GM21367 (cell line): Measurements from ENCODE around the gene RCN1.
"Not testable (repeated sequence)": the region's sequence is repeated elsewhere in the genome, so short reads cannot be mapped to it uniquely, and the experiment has no call there.

Source experiments
- ATAC-seq: cut with Tn5 transposase; IDR thresholded peaks from one replicate; pipeline ENCODE4 v1.9.1; 2021; ENCODE audit not compliant: unreplicated experiment

RCN1 gene

DNA sequence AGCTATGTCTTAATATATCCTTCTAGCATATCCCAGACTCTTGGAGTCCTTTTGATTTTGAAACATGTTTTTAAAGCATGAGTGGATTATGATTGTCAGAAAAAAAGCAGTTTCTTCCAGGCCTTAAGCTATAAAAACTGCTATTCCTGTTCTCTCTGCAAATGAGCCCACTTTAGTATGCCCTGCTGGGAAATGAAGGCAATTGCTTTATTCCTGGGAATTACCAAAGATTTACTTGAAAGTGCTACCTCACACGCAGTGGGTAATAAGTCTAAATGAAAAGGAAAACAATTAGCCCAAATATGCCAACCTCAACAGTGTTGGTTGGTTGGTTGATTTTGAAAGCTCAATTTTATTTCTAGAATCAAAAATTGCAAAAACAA is 17.2 kb upstream of the RCN1 start:
- ATAC-seq = no peak

DNA sequence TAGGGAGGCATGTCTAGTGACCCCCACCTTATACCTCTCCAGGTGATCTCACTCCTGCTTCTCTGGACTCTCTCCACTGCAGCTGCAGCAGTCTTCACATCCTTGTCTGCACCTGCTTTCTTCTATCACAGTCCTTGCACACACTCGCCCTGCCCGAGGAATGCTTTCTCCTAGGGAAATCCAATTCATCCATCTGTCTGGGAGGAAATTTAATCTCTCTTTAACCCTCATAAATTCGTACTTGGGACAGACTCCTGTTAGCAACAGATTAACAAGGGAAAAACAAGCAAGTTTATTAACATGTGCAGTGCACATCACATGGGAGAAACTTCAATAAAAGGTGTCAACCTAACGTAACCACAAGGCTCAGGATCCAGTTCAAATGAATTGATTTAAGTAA is 11.3 kb upstream of the RCN1 start:
- no peak for ATAC-seq

DNA sequence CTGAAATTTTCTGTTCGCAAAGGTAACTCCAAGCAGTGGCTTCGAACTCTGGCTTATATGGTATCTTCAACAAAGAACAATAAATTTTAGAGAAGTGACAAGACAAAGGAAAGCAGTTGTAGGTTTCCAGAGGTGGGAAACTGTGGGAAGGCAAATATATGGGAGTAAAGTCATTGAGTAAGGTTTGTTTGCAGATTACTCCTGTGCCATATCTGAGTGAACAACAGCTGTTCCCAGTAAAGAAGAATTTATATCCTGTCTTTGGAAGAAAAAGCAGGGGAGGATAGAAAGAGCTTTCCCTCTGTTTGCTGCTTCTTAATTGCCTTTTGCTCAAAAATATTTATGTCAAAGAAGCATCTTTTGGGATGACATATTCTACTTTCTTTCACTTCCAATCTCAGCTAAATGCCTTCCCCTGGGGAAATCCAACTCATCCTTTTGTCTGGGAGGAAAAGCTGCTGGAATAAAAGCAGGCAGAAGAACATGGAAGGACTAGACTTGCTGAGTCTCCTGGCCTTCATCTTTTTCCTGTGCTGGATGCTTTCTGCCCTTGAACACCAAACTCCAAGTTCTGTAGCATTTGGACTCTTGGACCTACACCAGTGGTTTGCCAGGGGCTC is 10.4 kb upstream of the RCN1 start:
- no peak for ATAC-seq

DNA sequence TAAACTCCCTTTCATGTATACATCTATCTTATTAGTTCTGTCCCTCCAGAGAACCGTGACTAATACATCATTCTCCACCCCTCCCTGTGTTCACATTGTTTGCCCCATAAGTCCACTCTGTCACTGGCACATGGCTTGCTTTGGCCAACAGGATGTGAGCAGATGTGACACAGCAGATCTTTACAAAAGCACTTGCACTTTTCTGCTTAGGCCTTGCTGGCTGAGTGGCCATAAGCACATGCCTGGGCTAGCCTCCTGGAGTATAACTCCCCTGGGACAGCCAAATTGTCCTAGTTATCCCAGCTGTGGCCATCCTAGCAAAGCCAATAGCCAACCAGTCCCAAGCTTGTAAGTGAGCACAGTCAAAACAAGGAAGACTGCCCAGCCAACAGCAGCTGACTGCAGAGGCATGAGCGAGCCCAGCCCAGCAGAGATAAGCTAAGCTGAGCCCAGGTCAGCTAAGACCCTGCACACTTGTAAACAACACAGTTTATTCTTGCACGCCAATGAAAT is 9.7 kb upstream of the RCN1 start:
- ATAC-seq = no peak

DNA sequence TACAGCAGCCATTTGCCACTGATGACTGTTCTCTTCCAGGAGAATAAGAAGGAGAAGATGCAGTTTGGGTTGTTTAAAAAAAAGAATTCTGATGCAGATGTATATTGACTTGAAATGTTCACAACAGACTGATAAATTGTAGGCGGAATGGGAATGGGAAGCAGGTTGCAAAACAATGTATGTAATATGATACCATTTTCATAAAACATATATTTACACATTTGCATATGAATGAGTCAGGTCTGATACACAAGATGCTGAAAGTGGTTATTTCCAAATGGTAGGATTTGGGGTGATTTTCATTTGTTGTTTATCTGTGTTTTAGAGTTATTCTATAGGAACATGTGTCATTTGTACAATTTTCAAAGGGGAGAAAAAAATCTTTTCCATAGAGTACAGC is 9.0 kb upstream of the RCN1 start:
- ATAC-seq = no peak

DNA sequence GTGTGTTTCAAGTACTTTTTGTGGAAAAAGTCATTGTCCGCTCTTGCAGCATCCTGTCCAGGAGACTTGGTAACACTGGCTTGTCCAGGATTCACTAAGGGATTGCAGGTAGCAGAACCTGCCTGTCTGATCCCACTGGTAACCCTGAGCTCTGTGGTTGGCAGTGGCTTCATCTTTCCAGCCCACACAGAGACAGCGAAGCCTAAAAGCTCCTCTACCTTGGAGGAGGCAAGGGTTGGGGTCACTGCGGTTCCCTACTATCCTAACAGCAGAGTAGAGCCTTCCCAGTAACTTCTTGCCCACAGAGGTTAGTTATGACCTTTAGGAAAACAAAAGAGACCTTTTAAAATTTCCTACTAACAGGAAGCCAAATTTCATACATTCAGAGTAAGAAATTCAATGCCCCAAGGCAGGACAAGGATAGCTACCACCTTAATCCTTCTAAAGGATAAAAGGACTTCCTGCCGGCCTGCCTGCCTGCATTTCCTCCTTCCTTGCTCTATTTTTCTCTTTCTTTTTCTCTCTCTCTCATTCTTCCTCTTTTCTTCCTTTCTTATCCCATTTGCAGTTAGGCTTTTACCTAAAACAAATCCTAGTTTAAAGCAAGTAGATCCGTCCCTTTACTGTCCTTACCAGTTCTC is 8.4 kb upstream of the RCN1 start:
- no peak for ATAC-seq

DNA sequence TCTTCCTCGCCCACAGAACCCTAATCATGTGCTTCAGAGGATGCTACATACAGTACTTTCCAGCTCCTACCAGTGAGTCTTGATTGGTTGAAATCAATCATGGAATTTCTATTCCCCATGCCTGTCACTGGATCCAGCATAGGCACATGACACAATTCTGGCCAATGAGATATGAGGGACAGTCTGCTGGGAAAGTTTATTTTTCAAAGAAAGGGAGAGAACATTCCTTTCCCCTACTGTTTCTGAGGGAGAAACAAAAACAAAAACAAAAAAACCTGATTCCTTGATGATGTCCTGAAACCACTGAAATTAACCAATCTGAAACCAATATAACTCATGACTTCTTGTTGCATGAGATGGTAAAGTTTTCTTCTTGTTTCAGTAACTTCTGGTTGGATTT is 3.3 kb upstream of the RCN1 start:
- no peak for ATAC-seq

DNA sequence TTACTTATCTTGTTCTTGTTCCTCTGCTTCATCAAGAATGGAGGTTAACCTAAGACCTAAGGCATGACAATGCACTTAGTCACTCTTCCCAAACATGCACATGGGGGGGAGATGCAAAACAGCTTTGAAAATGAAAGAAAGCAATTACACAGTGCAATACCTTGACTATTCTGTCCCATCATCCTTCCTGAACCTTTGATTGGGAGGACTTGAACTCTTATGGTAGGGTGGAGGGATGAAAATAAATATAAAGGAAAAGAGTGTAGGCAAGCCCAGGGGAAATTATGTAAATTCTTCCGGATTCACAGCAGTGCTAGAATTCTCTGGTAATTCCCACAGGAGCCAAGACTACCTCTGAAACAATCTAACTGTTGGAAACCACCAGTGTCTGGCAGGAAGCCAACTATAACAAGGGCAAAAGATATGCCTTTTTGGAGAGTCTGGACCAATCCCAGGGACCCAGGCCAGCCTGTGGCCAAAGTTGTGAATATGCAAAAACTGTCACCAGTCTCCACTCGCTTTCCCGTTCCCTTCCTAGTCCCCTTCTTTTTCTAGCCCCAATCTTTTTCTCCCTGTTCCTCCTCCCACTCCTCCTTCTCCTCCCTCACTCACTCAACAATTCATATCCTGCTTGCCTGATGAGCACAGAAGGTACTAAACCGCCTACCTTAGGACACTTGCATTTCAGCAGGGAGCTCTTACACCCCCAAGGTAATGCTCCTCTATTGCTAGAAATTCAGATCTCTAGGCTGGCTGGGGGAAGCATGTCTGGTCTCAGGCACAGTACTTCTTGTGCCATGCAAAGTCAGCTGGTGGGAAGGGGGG is 2.5 kb upstream of the RCN1 start:
- peak; percentile 38 for ATAC-seq

DNA sequence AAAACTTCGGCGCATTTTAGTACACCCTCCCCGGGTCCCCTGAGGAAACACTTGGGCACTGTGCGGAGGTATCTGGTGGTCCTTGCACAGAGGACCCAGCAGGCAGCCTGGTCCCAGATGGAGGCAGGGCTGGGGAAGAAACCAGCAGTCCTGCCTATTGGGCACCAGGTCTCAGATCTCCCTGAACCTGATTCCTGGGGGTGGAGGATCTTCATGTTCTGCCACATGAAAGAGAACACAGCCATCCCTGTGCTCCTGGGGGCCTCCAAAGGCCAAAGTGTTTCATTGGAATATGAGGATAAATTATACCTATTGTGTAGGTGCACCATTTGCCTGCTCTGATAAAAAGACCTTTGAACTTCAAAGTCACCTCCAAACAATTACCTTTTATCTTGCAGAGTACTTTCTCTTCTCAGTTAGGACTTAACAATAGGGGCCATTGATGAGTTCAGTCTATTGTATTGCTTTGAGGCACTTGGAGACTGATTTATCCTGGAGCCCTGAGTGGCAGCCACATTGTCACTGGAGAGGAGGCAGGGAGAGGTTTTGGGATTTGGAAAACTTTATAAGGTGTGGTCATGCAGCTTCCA is 1.8 kb downstream of the RCN1 start:
- ATAC-seq = no peak

DNA sequence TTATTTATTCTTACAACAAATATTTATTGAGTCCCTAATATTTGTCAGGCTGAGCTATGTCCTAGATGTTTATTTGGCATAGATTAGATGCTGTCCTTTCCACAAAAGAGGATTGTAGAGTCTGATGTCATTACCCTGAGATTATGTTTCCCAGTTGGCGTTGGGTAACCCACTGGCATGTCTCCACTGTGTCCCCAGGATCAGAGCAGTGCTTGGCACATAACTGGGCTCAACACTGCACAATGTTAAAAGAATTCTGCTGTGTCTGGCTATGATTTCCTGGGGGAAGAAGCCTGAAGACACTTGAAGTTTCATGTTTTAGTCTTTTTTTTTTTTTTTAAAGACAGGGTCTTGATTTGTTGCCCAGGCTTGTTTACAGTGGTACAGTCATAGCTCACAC is 4.0 kb downstream of the RCN1 start:
- ATAC-seq = no peak

DNA sequence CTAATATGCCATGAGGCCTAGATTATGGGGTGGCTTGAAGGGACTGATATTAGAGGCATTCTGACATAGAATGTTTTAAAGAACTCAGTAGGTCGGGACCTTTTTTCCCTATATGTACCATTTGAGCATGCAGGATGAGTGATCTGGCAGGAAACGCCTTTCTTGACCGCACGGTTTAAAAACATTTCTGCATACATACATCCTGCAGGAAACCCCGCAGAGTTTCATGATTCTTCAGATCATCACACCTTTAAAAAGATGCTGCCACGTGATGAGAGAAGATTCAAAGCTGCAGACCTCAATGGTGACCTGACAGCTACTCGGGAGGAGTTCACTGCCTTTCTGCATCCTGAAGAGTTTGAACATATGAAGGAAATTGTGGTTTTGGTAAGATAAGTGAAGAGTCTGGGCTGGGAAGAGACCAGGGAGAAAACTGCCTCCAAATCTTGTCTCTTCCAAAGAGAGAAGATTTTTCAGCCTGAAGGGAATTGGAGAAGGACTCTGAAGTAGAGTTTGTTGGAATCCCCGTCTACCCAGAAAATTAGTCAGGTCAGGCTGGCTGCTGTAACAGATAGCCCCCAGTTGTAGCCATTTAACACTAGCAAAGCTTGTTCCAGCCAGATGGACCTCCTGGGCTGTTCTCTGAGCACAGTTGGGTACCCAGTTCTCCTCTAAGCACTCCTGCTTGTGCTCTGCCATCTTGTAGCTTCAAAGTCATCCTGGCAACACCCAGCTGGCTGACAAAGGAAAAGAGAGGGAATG is 7.4 kb downstream of the RCN1 start:
- ATAC-seq = no peak

DNA sequence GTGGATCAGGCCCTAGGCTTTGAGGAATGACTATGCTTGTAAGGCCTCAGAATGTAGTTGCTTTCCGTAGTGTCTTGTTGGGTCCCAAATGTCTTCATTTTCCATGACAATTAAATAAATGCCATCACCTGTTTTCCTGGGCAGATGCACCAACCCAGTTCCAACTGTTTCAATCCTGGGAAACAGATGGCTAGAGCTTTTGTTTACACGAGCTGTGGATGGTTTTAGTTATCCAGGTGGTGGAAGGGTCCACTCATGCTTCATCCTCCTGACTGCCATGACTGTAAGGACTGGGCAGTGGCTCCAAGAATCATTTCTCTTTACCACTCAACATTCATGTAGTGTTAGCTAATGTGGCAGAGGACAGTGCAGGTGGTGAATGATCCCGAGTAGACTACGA is 8.6 kb downstream of the RCN1 start:
- ATAC-seq = no peak

DNA sequence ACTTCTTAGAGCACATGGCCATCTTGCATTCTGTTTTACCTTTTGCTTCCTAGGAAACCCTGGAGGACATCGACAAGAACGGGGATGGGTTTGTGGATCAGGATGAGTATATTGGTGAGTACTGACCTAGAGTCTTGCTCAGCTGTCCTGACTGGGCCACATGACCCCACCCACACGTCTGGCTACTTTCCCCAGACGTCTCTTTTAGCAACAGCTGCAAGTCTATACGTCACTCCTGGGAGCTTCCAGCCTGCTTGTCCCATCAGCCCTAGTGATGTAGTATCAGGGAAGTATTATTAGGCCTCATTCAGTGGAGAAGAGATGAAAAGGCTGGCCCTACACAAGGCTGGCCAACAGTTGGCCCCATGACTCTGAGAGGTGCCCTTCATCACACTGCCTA is 9.6 kb downstream of the RCN1 start:
- no peak for ATAC-seq

DNA sequence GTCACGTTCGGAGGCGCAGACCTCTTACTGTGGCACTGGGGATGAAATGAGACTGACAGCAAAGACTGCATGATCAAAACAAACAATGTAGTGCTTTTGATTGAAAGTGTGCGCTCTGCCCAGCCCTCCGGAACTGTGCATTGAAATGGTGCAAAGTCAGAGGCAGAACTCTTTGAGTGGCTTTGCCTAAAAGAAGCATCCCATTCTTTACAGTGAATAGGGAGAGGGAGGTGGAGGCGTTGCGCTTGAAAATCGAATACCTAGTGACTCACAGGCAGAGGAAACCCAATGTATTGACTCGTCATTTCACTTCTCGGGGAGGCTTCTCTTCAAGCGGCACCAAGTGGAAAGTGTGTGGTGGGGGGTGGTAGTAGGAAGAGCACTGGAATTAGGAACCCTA is 10.9 kb downstream of the RCN1 start:
- no peak for ATAC-seq

DNA sequence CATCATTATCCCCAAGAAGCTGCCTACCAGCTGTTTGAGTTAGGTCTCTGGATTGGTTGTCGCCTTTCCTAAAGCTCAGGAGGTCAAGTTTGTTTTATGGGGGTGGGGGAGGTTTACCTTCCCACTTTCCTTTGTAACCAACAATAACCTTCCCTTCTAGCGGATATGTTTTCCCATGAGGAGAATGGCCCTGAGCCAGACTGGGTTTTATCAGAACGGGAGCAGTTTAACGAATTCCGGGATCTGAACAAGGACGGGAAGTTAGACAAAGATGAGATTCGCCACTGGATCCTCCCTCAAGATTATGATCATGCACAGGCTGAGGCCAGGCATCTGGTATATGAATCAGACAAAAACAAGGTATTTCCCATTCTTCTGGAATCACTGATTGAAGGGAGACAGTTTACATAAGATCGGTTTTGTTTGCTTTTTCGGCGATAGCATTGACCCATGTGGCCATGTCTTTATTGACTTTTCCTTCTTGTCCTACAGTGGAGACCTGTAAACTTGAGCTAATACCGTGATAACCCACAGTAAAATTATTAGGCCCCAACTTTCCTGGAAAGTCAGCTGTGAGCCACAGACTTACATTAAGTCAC is 12.3 kb downstream of the RCN1 start:
- ATAC-seq = not testable (repeated sequence)

DNA sequence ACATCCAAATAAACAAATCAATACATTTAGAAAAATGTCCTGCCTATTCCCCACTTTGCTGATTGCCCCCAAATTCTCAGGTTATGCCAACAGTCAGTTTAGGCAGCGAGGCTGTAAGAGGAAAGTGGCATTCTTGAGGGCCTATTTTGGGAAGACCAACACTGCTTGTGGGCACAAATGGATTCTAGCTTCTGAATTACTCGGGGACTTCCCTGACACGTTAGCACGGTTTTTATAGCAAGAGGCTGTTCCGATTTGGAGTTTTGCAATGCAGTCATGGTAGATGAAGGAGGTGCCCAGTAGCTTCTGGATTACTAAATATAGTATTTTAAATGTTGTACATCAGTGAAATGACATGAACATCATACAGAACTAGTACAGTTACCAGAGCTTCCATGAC is 13.1 kb downstream of the RCN1 start:
- no peak for ATAC-seq

DNA sequence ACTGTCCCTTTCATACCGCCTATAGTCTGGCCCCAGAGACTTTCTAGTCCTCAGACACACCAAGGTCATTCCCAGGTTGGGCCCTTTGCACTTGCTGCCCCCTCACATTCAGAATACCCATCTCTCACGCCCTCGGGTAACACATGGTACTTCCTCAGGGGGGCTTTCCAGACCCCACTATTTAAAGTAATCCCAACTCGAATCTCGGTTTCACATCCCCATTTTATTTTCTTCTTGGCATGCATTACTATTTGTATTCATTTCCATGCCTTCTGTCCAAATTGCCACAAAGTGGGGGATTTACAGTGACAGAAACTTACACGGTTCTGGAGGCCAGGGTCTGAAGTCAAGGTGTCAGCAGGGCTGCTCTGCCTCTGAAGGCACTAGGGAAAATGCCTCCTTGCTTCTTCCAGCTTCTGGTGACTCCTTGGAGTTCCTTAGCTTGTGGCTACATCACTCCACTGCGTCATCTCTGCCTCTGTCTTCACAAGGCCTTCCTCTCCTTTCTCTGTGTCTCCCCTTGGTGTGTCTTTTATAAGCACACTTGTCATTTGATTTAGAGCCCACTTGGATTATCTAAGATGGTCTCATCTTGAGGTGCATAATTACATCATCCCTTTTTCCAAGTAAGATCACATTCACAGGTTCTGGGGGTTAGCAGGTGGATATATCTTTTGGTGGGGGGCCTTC is 15.1 kb downstream of the RCN1 start:
- peak; percentile 67 for ATAC-seq

DNA sequence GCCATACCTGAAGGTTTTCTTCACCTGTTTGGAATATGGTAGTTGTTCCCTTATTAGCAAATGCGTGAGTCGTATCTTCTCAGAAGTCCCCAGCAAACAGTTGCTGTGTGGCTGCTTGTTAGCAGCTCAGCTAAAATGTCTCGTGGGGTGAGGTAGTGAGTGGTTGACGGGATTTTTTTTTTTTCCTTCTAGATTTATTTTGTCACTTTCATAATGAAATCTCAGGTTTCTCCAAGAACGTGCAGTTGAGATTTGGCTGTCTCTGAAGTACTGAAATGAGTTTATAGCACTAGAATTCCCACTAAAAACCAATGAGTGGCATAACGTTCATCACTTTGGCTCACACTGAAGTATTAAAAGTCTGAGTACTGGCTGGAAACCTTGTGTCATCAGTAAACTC is 16.8 kb downstream of the RCN1 start:
- ATAC-seq = no peak

DNA sequence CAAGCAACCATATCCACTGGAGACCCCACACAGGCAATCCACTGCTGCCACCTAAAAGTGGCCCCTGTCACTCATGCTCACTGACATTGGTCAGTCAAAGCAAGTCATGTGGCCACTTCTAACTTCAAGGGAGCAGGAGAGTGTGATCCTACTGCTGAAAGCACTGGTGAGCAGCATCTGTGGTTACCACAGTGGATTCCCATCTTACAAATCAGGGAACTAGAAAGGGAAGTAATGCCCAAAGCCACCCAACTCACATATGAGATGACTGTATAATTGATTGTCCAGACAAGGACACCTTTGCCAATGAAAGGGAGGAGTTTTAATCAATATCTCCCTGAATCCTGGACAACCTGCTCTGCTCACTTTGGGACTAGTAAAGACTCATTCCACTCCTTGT is 17.7 kb downstream of the RCN1 start:
- ATAC-seq = no peak

DNA sequence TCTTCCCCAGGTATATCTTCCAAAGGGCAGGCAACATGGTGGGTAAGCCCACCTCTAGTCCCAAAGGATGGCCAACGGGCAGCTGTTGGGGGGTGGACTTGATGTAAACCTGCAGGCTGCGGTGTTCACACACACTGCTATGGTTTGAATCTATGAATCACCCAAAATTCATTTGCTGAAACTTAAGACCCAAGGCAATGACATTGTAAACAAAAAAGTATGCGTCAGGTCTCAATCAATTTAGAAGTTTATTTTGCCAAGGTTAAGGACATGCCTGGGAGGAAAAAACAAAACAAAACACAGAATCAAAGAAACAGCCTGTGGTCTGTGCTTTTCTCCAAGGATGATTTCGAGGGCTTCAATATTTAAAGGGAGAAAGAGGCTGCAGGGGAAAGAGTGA is 18.3 kb downstream of the RCN1 start:
- no peak for ATAC-seq
